HCT116 (cell line): ENCODE measurements around the gene KCNIP4. TPM values are rescaled to one million over a fixed set of nuclear protein-coding genes. Genes with fewer than 3 reads are reported as not detected.

Experiments
- ATAC-seq: fragments of 200-7000 bp; cut with Tn5 transposase; 2 replicates; pipeline ENCODE4 v1.9.1; 2020; ENCODE audit warnings: mild to moderate bottlenecking, moderate library complexity
- BruUV-seq: library from RNA; stranded (reverse); fragments of 400-500 nt; replicated peaks from 2 replicates; lab custom pipeline; 2021; lab: Mats Ljungman, UMichigan
- CTCF ChIA-PET: fragments of 300-600 bp; sonication (Branson Sonifier 250); formaldehyde crosslinking; loops from one replicate; lab custom pipeline; 2021; ENCODE audit warnings: antibody characterized with exemption; lab: Charles Lee
- POLR2A ChIA-PET: fragments of 300-600, 350-600 bp; sonication (Branson Sonifier 250); formaldehyde crosslinking; loops from one replicate; lab custom pipeline; 2021; ENCODE audit warnings: antibody characterized with exemption; lab: Charles Lee
- RAD21 ChIA-PET, 2 experiments: fragments of 300-600 bp; sonication (Branson Sonifier 250); formaldehyde crosslinking; loops; one replicate each; lab custom pipeline; 2023; ENCODE audit warnings: low total read pairs in 2 of 2; ENCODE audit not compliant: uncharacterized antibody in 2 of 2, unreplicated experiment in 2 of 2, low non-redundant PET in 1 of 2; lab: Charles Lee
- DNase-seq: peaks from one replicate; pipeline ENCODE4 v3.0.0-alpha.2; 2010; ENCODE audit warnings: low read depth, low spot score
- H2AFZ ChIP-seq: fragments of 200-600 bp; shearing (Covaris generic), sonication (generic); 2 replicates; pipeline ENCODE4 v1.6.1; 2017; ENCODE audit warnings: low read depth, mixed run types, mixed read lengths, antibody characterized with exemption, low read length; ENCODE audit not compliant: poor library complexity, severe bottlenecking
- H3K27ac ChIP-seq: 2 replicates; pipeline ENCODE4 v1.5.1; 2012; ENCODE audit warnings: low read depth, low read length
- H3K27me3 ChIP-seq: fragments of 200-600 bp; sonication (generic); 2 replicates; pipeline ENCODE4 v1.6.1; 2016; ENCODE audit warnings: mixed run types, low read length, mixed read lengths; ENCODE audit not compliant: insufficient read depth
- H3K36me3 ChIP-seq, 2 experiments: fragments of 200-500 bp in 1 of 2; fragments of 200-600 bp in 1 of 2; sonication (Bioruptor generic) in 1 of 2; sonication (generic) in 1 of 2; 2 replicates each; pipeline versions ENCODE4 v1.5.1 to v1.6.1; 2014 to 2016; ENCODE audit warnings: low read length in 2 of 2, inconsistent platforms in 1 of 2, mixed read lengths in 1 of 2, mixed run types in 1 of 2; ENCODE audit not compliant: insufficient read depth in 2 of 2, control insufficient read depth in 1 of 2
- H3K4me1 ChIP-seq, 2 experiments: fragments of 200-600 bp in 1 of 2; sonication (generic) in 1 of 2; 2 replicates each; pipeline versions ENCODE4 v1.5.1 to v1.6.1; 2012 to 2017; ENCODE audit warnings: low read length in 2 of 2, inconsistent platforms in 1 of 2, mild to moderate bottlenecking in 1 of 2, mixed read lengths in 1 of 2, mixed run types in 1 of 2, moderate library complexity in 1 of 2; ENCODE audit not compliant: insufficient read depth in 2 of 2, control insufficient read depth in 1 of 2
- H3K4me2 ChIP-seq: fragments of 200-600 bp; sonication (generic); 2 replicates; pipeline ENCODE4 v1.6.1; 2017; ENCODE audit warnings: mixed run types, low read length, mixed read lengths
- H3K4me3 ChIP-seq, 2 experiments: fragments of 200-600 bp in 1 of 2; sonication (generic) in 1 of 2; replicated peaks in 1 of 2; 2 replicates each; pipeline ENCODE4 v1.5.1; 2011 to 2016; ENCODE audit warnings: low read length in 2 of 2, control low read depth in 1 of 2, low read depth in 1 of 2, mild to moderate bottlenecking in 1 of 2, mixed read lengths in 1 of 2, mixed run types in 1 of 2
- H3K79me2 ChIP-seq: fragments of 200-600 bp; sonication (generic); 2 replicates; pipeline ENCODE4 v1.6.1; 2017; ENCODE audit warnings: mild to moderate bottlenecking, mixed run types, low read length, moderate library complexity, mixed read lengths; ENCODE audit not compliant: insufficient read depth
- H3K9ac ChIP-seq: fragments of 200-600 bp; sonication (generic); 2 replicates; pipeline ENCODE4 v1.6.1; 2016; ENCODE audit warnings: low read length, mixed read lengths
- H3K9me2 ChIP-seq: fragments of 200-600 bp; sonication (generic), shearing (Covaris generic); 2 replicates; pipeline ENCODE4 v1.6.1; 2017; ENCODE audit warnings: mixed run types, mild to moderate bottlenecking, moderate library complexity; ENCODE audit not compliant: insufficient read depth
- H3K9me3 ChIP-seq, 2 experiments: fragments of 200-500 bp in 1 of 2; fragments of 200-600 bp in 1 of 2; sonication (Bioruptor generic) in 1 of 2; sonication (generic) in 1 of 2; 2 replicates each; pipeline ENCODE4 v1.6.1; 2014 to 2017; ENCODE audit warnings: low read length in 2 of 2, mixed read lengths in 2 of 2, inconsistent platforms in 1 of 2, low read depth in 1 of 2, mild to moderate bottlenecking in 1 of 2, mixed run types in 1 of 2, moderate library complexity in 1 of 2; ENCODE audit not compliant: control insufficient read depth in 1 of 2, insufficient read depth in 1 of 2
- H4K20me1 ChIP-seq: fragments of 200-600 bp; sonication (generic), shearing (Covaris generic); 2 replicates; pipeline ENCODE4 v1.6.1; 2017; ENCODE audit warnings: mixed run types, mild to moderate bottlenecking, moderate library complexity; ENCODE audit not compliant: insufficient read depth
- ATF3 ChIP-seq: IDR thresholded peaks from 2 replicates; pipeline ENCODE4 v1.6.1; 2012
- CBX3 ChIP-seq: IDR thresholded peaks from 2 replicates; pipeline ENCODE4 v1.6.1; 2012; ENCODE audit warnings: low read depth
- CEBPB ChIP-seq: IDR thresholded peaks from 2 replicates; pipeline ENCODE4 v1.6.1; 2012; ENCODE audit warnings: low read depth
- ELF1 ChIP-seq: IDR thresholded peaks from 2 replicates; pipeline ENCODE4 v1.6.1; 2012; ENCODE audit warnings: low read depth, borderline replicate concordance
- EZH2 ChIP-seq: fragments of 200-600 bp; sonication (generic); IDR thresholded peaks from 2 replicates; pipeline ENCODE4 v1.6.1; 2017; ENCODE audit warnings: antibody characterized with exemption, mixed run types
- EZH2phosphoT487 ChIP-seq: fragments of 200-600 bp; IDR thresholded peaks from 2 replicates; pipeline ENCODE4 v1.6.1; 2018; ENCODE audit warnings: antibody characterized with exemption, borderline replicate concordance
- FOSL1 ChIP-seq: IDR thresholded peaks from 2 replicates; pipeline ENCODE4 v1.6.1; 2012; ENCODE audit warnings: low read depth
- POLR2A ChIP-seq: IDR thresholded peaks from 2 replicates; pipeline ENCODE4 v1.7.0; 2011; ENCODE audit warnings: borderline replicate concordance; ENCODE audit not compliant: insufficient read depth, insufficient read length; ENCODE audit errors: extremely low read depth
- POLR2AphosphoS5 ChIP-seq: IDR thresholded peaks from 2 replicates; pipeline ENCODE4 v1.6.1; 2011; ENCODE audit warnings: mild to moderate bottlenecking, low read depth, low read length, moderate library complexity
- RAD21 ChIP-seq: IDR thresholded peaks from 2 replicates; pipeline ENCODE4 v1.6.1; 2012; ENCODE audit warnings: low read depth, mild to moderate bottlenecking
- SIN3A ChIP-seq: IDR thresholded peaks from 2 replicates; pipeline ENCODE4 v1.6.1; 2012; ENCODE audit warnings: low read depth
- SP1 ChIP-seq: IDR thresholded peaks from 2 replicates; pipeline ENCODE4 v1.6.1; 2012; ENCODE audit warnings: low read depth
- TCF7L2 ChIP-seq: IDR thresholded peaks from 2 replicates; pipeline ENCODE4 v1.7.0; 2011; ENCODE audit warnings: borderline replicate concordance, inconsistent platforms; ENCODE audit not compliant: insufficient read depth, insufficient read length; ENCODE audit errors: extremely low read depth
- YY1 ChIP-seq: IDR thresholded peaks from 2 replicates; pipeline ENCODE4 v1.6.1; 2011; ENCODE audit warnings: low read length, low read depth, moderate library complexity, mild to moderate bottlenecking; ENCODE audit not compliant: insufficient replicate concordance; ENCODE audit errors: extremely low read depth
- intact Hi-C: fragments of 100-400 bp; cut with micrococcal nuclease; formaldehyde crosslinking; loops from 2 replicates; pipeline ENCODE4 v1.10.0; 2022
- total RNA-seq: library from RNA; stranded (reverse); gene quantifications from one replicate; pipeline ENCODE4 v1.2.1, GENCODE V29; 2021; ENCODE audit not compliant: unreplicated experiment
- TF ChIP-seq, protein P1 (sequence below), 3 experiments: fragments of 200-600 bp in 1 of 3; sonication (generic) in 1 of 3; IDR thresholded peaks in 2 of 3; conservative IDR thresholded peaks in 1 of 3; 2 replicates each; pipeline ENCODE4 v1.5.1; 2012 to 2017; ENCODE audit warnings: low read depth in 2 of 3, low read length in 2 of 3, antibody characterized with exemption in 1 of 3, borderline replicate concordance in 1 of 3, control low read depth in 1 of 3, mild to moderate bottlenecking in 1 of 3, mixed read lengths in 1 of 3, mixed run types in 1 of 3, moderate library complexity in 1 of 3; ENCODE audit not compliant: insufficient read depth in 1 of 3

The KCNIP4 gene
- total RNA-seq, 1 experiment from 2014 or later: not detected

DNA sequence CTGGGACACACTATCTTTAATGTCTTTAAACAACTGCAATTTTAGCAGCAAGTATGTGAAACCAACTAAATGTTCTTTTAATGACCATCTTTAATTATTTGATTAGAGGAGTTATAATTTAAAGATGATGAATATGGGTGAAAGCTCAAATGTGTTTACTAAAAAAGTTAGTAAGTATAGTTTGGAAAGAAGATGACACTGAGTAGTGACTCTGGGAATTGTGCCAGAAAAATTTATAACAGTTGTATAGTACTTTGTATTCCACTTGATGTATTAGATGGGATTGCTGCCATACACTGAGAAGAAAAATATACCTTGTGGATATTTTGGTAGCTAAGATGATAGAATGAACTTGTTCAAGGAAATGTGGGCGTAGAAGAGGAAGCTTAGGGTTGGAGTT, 1267.8 kb downstream of the KCNIP4 start:
- BruUV-seq: no TSS peak
- no peaks in the 10 kb centered on the region for H3K79me2 ChIP-seq
- H3K4me1 ChIP-seq: no peaks in the 10 kb centered on the region
- H4K20me1 ChIP-seq: no peaks in the 10 kb centered on the region
- no peaks in the 10 kb centered on the region for H3K36me3 ChIP-seq
- RAD21 ChIA-PET: no interaction called here
- no peak overlapping the region for H3K9ac ChIP-seq
- peaks cover 72% of the 10 kb centered on the region for H3K27me3 ChIP-seq
- TF ChIP-seq TCF7L2 (no peak), POLR2A (no peak), EZH2 (no peak), ATF3 (no peak), SP1 (no peak)
- TF ChIP-seq, all 23 proteins: peak for 0
- ATAC-seq (no peak), DNase-seq (no peak)
- Histone ChIP-seq H2AFZ (no peak overlapping the region), H3K4me3 (no peak overlapping the region), H3K9me2 (no peaks in the 10 kb centered on the region), H3K9me3 (no peaks in the 10 kb centered on the region), H3K4me2 (no peak overlapping the region), H3K27ac (no peak overlapping the region)
- POLR2A ChIA-PET: no interaction called here
- intact Hi-C loops: loop anchor here (5.0 to 10.0 kb wide), 3 partner anchors 136 to 383 kb away; no protein-coding TSS in a partner anchor
- CTCF ChIA-PET: no interaction called here

DNA sequence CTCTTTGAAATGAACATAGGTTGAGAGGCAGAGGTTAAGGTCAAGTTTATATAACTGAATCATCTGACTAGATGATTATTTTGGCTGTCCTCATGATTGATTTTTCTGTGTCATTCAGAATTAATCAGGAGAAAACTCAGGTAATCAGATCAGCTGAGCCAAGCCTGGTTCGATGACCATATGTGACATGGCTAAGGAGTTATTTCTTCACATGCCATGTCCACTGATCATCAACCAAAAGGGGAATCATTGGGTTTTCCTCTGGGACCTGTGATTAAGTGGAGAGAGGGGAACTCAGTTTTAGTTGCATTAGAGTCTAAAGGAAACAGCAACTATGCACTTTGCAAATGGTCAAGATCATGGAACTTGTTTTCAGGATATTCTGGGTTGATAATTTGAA, 1268.6 kb downstream of the KCNIP4 start:
- no peak for DNase-seq
- Histone ChIP-seq H3K4me1 (no peaks in the 10 kb centered on the region), H3K27ac (no peak overlapping the region), H4K20me1 (no peaks in the 10 kb centered on the region), H3K79me2 (no peaks in the 10 kb centered on the region), H2AFZ (no peak overlapping the region), H3K27me3 (peaks cover 78% of the 10 kb centered on the region), H3K4me3 (no peak overlapping the region), H3K4me2 (no peak overlapping the region), H3K9ac (no peak overlapping the region), H3K36me3 (no peaks in the 10 kb centered on the region), H3K9me3 (no peaks in the 10 kb centered on the region), H3K9me2 (no peaks in the 10 kb centered on the region)
- ChIA-PET POLR2A (no interaction called here), RAD21 (no interaction called here), CTCF (no interaction called here)
- intact Hi-C loops: loop anchor here (5.0 to 10.0 kb wide), 3 partner anchors 135 to 383 kb away; no protein-coding TSS in a partner anchor
- no peak for ATAC-seq
- BruUV-seq: no TSS peak
- TF ChIP-seq SIN3A: no peak
- TF ChIP-seq POLR2AphosphoS5: no peak
- TF ChIP-seq POLR2A: no peak
- TF ChIP-seq ATF3: no peak
- no peak for TF ChIP-seq FOSL1
- TF ChIP-seq CEBPB: no peak
- TF ChIP-seq, protein P1, sequence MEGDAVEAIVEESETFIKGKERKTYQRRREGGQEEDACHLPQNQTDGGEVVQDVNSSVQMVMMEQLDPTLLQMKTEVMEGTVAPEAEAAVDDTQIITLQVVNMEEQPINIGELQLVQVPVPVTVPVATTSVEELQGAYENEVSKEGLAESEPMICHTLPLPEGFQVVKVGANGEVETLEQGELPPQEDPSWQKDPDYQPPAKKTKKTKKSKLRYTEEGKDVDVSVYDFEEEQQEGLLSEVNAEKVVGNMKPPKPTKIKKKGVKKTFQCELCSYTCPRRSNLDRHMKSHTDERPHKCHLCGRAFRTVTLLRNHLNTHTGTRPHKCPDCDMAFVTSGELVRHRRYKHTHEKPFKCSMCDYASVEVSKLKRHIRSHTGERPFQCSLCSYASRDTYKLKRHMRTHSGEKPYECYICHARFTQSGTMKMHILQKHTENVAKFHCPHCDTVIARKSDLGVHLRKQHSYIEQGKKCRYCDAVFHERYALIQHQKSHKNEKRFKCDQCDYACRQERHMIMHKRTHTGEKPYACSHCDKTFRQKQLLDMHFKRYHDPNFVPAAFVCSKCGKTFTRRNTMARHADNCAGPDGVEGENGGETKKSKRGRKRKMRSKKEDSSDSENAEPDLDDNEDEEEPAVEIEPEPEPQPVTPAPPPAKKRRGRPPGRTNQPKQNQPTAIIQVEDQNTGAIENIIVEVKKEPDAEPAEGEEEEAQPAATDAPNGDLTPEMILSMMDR (IDR thresholded peaks at IDR 0.05 in 2 of 3, conservative IDR thresholded peaks at IDR 0.05 in 1 of 3; ENCODE audit: borderline replicate concordance in 1 of 3, insufficient read depth in 1 of 3, low read depth in 2 of 3, low read length in 2 of 3): no peak
- TF ChIP-seq CBX3: no peak
- no peak for TF ChIP-seq RAD21
- TF ChIP-seq EZH2: no peak
- TF ChIP-seq YY1: no peak
- TF ChIP-seq ELF1: no peak
- no peak for TF ChIP-seq EZH2phosphoT487
